Measurements from ENCODE around the gene PCCB. TPM values are rescaled to one million over a fixed set of nuclear protein-coding genes. Genes with fewer than 3 reads are reported as not detected.
"Not testable (repeated sequence)": the region's sequence is repeated elsewhere in the genome, so short reads cannot be mapped to it uniquely, and the experiment has no call there.

The PCCB gene
- total RNA-seq, 1 donor from 2014 or later: 23.9 TPM

- no peak for DNase-seq
Observed at GRCh38 chr3:136329593-136329992, 79.5 kb downstream of the PCCB start.

GRCh38 chr3:136330900-136331299 is 80.8 kb downstream of the PCCB start:
- DNase-seq: no peak

GRCh38 chr3:136332302-136332701 is 82.2 kb downstream of the PCCB start:
- no peak for DNase-seq

DNA sequence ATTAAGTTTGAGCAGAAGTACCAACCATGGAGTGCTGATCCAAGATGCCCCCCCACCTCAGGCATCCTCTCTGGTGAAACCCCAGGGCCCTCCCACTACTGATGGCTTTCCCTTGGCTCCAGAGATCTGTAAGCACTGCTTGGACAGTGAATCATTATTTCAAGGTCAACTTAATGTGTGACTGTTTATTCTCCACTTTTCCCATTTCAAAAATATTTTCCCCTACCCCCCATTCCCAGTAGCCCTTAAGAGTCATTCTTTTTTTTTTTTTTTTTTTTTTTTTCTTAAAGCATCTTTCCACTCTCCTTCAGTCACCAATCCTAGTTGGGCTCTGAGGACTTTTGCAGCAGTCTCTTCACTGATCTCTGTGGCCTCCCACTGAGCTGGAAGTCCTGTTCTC is 82.6 kb downstream of the PCCB start:
- DNase-seq: no peak

DNA sequence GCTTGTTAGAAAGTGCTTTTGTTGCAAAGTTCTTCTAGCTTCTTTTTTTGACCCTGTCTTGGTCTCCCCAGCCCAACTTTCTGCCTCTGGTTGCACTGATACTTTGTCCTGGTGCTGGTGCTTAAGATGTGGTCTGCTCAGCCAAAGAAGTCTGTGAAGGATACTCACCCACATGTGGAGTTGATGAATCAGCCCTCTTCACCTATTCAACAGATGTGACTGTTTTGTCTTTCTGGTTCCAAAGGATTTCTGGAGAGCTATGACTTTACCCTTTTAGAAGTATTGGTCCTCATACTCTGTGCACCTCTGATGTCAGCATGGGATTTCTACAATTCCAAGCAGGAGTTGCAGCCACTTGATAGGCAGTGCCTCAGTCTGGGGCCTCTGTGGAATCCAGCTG is 84.1 kb downstream of the PCCB start:
- DNase-seq: no peak

DNA sequence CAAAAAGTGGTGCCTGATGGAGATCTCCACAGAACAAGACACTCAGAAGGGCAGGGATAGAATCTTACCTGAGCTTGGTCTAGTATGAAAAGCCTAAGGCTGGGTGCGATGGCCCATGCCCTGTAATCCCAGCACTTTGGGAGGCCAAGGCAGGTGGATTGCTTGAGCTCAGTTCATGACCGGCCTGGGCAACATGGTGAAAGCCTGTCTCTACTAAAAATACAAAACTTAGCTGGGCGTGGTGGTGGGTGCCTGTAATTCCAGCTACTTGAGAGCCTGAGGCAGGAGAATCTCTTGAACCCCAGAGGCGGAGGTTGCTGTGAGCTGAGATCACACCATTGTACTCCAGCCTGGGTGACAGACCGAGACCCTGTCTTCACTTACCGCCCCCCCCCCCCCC is 84.6 kb downstream of the PCCB start:
- DNase-seq: not testable (repeated sequence)

DNA sequence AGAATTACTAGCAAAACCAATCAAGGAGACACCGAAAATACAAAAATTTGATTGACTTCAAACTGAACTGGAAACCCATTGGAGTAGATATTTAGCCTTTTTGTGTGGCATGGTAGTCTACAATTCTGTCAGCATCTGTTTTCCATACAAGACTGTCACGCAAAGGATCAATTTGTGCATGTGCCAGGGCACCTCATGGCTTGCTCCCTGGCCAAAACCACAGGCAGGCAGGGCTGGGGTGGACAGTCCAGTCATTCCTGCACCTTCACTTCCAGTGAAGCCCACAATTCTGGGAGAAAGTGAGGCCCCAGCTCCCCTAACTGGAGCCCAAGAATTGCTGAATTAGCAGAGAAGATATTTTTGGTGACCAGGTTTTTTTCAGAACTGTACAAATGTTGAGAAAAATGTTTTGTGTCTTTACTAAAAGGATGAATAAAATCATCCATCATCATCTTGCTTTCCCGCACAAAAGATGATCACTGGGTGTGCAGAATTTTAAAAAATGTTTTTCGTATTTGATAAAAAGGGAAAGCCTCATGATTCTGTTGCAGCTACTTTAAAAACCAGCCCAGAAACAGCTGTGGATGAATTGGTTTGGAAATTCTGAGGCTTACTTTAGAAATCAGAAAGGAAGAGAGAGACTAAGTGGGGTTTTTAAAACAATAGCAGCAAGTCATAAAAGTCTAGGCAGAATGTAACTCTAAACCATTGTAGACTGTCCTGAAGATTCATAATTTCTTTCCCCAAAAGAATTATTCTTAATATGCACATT is 86.4 kb downstream of the PCCB start:
- no peak for DNase-seq

GRCh38 chr3:136343446-136343845 is 93.3 kb downstream of the PCCB start:
- no peak for DNase-seq

GRCh38 chr3:136343873-136344555 is 93.9 kb downstream of the PCCB start:
- DNase-seq: peak; percentile 23

DNA sequence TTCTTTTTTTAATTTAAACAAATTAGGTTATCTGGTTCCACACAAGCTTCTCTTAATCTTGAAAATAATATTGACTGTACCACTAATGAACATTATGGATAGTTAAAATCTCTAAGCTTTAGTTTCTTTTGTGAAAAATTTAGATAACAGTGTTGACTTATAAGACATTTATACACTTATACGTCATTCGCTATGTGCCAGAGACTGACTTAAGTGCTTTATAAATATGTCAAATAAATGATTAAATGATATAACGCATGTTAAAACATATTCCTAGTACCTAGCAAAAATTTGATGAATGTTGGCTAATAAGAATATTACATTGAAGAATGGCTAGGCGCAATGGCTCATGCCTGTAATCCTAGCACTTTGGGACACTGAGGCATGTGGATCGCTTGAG is 96.3 kb downstream of the PCCB start:
- no peak for DNase-seq

- no peak for DNase-seq
Observed at GRCh38 chr3:136350132-136350531, 100.0 kb downstream of the PCCB start.

DNA sequence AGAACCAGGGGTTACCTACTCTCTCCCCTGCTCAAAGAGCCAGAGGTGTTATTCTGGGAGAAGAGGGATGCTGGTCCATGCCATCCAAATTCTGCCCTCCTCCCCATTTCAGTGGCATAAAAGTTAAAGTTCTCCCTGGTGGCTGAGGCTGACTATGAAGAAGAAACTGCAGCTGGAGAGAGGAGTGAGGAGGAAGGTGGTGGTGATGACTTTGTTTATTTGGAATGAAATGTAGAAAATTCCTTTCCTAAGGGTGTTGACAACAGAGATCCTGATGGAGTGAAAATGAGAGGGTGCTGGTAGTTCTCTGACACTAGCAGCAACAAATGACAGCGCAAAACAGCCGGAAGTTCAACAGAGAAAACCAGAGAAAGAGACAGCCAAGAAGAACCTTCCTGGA is 100.4 kb downstream of the PCCB start:
- no peak for DNase-seq

- DNase-seq: no peak
Observed at GRCh38 chr3:136351351-136351750, 101.2 kb downstream of the PCCB start.

DNA sequence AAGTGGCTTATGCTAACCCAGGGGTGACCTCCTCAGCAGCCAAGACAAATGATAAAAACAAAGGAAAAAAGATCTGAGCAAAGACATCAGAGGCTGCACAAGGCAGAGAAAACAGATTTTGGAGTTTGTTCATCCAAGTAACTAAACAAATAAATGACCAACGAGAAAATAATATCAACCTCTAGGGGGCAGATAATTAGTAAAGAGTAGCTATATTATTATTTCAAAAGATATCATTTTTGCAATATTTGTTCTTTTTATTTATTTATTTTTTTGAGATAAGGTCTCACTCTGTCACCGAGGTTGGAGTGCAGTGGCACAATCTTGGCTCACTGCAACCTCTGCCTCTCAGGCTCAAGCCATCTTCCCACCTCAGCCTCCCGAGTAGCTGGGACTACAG is 101.8 kb downstream of the PCCB start:
- no peak for DNase-seq

DNA sequence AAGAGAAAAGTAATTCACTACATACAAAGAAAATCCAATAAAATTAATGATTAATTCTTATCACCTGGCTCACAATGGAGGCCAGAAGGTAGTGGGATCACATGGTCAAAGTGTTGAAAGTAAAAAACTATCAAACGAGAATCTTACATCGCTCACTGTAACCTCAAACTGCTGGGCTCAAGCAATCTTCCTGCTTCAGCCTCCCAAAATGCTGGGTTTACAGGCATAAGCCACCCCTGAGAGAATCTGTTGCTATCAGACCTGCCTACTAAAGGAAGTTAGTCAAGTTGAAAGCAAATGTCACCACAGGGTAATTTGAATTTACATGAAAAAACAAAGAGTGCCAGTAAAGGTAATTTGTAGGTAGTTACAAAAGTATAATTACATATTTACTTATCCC is 103.3 kb downstream of the PCCB start:
- no peak for DNase-seq

- DNase-seq: no peak
Observed at GRCh38 chr3:136366289-136366688, 116.1 kb downstream of the PCCB start.

DNA sequence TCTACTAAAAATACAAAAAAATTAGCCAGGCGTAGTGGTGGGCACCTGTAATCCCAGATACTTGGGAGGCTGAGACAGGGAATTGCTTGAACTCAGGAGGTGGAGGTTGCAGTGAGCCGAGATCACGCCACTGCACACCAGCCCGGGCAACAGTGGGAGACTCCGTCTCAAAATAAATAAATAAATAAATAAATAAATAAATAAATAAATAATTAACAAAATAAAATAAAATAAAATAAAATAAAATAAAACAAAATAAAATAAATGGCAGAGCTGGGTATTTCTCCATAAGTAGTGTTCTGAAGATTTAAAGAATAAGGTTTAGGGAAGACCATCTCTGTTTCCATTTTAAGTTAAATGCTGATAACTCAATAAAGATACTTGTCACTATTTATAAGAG is 125.7 kb downstream of the PCCB start:
- DNase-seq: not testable (repeated sequence)

DNA sequence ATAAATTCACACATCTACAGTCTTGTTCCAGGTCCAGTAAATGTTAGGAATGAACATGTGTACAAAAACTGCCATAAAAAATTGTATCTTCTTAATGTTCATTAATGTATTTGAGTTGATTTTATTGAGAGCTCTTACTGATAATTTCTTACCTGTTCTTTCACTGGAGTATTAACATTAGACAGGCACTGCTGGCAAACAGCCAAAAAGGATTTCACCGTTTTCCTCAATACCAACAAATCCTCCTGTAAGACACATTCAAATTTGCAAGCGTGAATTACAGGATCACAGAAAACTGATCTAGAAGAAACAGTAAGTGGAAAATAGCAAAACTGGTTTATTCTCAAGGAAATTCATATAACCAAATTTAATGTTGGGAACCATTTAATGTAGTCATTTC is 127.4 kb downstream of the PCCB start:
- no peak for DNase-seq

DNA sequence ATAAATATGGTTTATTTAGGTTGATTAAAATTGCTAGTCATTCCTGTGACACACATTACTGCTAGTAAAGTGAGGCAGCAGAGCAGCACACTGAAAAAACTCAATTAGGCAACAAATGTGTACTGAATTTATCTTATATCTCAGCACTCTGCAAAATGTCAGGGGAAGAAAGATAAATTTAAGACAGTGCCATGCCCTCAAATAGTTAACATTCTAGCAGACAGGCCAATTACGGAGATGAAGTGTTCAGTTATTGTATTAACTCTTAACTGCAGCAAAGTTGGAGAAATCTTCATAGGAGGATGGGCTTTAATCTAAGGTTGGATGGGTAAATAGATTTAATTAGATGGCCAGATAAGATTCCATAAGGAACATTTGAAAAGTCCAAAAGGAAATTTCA is 127.9 kb downstream of the PCCB start:
- no peak for DNase-seq

Other genes with a start within 250 kb of the PCCB start
- 23.8 TPM for gene MSL2, start 54.0 kb upstream of the PCCB start, total RNA-seq